Fibroblast of gingiva (primary cell): Measurements from ENCODE around the gene DEGS2.

Experiments used
- DNase-seq: peaks from one replicate; pipeline ENCODE4 v3.0.0-alpha.2; 2011; ENCODE audit warnings: low read depth

The DEGS2 gene

DNA sequence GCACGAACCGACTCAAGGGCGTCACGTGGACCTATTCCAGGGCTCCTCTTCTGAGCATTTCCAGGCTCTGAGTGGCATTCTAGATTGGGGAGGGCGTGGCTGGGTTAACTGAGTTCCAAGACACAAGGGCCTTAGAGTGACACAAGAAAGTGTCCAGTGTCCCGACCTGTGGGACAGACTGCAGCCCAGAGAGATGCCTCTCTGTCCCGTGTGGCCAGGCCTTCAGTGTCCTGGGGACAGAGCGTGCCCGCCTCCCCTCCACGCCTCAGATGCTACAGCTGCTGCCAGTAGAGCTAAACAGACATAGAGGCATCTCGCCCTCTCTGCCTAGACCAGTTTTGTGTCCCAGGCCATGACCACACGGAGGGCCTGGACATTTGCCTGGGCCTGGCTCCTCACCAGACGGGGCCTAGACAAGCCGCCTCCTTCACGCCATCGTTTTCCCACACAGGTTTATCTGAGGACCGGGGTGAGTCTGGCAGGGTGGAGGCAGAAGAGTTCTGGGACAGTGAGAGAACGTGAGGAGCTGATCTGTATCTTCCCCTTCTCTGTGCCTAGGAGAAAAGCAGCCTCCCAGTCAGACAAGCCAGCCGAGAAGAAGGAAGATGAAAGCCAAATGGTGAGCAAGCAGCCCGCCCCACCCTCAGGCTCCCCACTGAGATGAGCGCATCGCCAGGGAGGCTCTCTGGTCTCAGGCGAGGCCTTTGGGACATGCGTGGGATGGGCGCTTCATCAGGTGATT, 27.1 kb downstream of the DEGS2 start:
- DNase-seq, result peak; percentile 59

DNA sequence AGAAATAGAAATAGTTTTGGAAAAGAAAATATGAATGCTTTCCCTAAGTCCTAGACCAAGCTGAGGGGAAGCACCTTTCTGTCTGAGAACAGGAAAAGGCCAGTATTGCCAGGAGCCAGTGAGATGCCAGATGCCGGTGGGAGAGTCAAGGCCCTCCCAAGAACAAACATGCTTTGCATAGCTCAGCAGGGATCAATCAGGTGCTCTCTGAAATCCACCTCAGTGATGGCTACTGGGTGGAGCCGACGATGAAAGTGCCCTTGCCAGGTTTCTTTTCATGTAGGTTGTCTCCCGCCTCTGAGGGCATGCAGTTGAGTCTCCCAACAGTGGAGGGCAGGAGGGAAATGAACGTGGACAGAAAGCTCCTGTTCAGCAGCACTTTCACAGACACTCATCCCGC, 28.3 kb downstream of the DEGS2 start:
- DNase-seq, result no peak

DNA sequence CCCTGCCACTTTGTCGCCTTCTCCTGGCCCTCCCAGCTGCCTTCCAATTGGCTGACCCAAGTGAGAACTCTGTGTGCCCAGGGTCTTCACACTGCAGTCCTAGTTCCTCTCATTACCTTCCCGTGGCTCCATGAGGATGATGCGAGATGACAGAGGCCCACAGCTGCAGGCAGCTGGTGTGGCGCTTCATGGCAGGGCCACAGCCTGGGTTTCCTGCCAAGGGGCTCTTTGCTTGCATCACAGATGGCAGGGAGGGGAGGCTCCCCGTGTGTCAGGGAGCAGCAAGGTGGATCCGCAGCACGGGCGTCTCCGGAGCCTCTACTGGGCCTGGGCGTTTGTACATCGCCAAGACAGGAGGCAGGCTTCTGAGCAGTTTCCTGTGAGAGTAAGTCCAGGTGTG, 28.9 kb downstream of the DEGS2 start:
- DNase-seq, result no peak

DNA sequence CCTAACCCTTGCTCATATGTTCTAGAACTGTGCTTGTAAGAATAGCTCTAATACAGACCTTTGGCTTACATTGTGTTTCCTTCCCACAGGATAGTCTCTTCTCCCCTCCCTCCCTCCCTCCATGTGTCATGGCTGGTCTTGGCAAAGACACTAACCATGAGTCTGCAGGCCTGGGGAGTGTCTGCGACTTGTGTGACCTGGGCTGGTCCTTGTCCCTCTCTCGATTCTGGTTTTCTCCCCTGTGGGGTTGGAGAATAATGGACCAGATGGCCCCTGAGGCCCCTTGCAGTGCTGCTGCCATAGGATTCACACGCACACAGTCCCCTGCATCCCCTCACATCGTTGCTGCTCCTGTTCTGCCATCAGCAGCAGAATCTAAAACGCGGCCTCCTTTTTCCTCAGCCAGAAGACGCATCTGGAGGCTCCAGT, 30.3 kb downstream of the DEGS2 start:
- DNase-seq, result peak; percentile 50

DNA sequence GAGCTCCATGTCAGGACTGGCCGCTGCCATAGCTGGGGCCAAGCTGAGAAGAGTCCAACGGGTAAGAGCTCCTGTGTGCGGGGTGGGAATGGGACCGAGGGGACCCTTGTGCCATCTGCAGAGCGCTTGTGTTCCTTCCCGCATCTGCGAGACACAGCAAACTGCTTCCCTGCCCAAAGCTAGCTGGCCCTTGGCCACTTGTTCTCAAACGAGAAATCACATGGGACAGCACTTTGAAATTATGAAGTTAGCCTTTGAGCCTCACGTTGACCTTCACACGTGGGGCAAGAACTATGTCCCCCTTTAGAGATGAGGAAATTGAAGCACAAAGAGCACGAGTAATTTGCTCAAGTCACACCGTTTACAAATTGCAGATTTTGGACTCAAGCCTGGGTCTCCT, 30.8 kb downstream of the DEGS2 start:
- no peak for DNase-seq

DNA sequence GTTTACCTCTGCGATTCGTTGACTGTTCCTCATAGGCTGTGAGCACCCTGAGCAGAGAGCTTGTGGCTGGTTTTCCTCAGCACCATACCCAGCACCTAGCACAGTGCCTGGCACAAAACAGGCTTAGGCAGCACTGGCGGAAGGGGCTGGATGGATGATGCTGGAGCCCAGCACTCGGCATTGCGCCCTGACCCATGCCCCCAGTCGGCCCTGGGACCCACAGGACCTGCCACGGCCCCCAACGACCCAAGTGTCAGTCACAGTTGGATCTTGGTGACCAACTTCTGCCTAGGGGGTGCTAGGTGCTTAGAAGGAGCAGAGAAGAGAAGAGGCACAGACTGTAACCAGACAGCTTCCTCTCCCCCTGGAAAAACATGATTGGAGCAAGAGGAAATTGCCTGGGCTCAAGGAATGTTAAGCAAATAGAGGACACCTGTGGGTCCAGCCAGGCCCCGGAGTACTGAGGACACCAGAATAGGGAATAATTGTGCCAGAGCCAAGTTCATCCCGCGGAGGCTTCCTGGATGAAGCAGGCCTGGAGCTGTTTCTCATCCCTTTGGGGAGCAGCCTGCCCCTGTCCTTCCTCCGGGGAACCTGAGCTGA, 31.5 kb downstream of the DEGS2 start:
- DNase-seq, result no peak

DNA sequence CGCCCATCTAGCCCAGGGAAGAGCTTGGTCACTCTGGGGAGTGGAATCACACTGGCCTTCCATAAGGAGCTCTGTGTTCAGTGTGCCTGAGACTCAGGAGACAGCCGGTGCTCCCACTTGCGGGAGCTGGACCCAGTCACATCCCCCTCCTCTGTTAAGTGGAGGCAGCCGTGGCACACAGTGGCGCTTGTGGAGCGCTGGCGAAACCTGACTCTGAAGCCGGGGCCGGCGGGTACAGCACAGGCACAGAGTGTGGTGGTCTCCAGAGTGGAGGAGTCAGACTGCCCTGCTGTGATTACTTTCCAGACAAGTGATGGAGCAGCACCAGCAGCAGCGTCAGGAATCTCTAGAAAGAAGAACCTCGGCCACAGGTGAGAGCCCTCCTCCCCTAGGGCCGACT, 33.0 kb downstream of the DEGS2 start:
- no peak for DNase-seq

DNA sequence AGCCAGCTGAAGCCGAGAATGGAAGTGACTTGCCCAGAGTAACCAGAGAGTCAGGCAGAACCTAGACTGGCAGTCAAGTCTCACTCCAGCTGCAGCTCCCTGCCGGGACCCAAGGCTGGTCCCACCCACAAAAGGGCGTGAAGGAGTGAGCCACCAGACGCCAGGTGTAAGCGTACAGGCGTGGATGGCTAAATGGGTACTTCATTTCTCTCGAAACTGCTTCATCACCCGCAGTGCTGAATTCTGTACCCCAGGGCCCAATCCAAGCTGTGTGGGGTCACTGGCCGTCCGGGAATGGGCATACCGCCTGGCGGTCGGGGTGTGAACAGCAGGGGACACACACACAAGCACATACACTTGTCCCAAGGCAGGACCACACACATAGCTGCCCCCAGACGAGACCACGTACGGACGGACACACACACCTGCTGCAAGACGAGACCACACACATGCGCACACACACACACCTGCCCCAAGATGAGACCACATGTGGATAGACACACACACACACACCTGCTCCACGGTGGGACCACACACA, 34.8 kb downstream of the DEGS2 start:
- DNase-seq, result no peak

DNA sequence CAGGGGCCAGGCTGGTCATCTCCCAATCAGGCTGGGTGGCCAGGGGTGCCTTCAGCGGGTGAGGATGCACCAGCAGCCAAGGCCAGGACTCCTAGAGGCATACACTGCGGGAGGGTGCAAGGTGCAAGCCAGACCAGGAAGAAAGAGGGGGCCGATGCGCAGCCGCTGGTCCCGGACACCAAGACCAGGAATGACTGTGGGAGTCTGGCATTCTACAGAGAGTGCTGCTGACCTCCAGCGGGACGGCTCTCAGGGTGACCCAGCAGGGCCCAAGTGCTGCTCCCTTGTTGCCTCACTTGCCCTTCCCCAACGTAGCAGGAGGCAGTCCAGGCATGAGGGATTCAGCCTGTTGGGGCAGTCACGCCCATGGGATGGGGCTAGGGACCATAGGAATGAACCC, 35.8 kb downstream of the DEGS2 start:
- no peak for DNase-seq

DNA sequence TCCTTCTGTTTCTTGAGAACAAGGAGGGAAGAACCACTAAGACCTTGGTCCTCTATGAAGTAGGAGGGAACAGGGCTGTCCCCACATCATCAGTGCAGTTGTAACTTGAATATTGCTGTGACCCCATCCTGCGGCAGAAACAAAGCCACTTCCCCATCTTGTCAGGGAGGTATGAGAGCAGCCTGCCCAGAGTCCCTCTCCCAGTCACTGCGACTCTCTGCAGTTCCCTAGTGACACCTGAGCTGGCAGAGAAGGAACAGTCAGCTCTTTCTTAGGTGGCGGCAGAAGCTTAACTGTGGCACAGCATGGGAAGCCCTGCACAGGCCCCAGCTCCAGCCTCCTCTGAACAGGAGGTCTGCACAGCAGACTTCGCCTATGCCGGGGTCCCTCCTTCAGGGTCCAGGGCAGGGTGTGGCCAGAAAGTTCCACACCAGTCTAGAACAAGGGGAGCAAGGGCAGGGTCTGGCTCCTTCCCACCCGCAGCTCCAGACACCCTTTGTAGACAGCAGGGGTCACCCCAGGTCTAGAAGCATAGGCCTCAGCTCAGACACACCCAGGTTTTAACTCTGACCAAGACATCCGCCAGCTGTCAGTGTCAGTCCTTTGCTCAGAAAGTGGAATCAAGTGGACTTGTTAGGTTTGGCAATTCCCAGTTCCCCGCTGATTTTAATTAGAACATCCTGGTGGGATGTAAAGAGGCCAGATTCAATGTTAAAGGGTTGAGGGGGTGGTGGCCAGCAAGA, 36.8 kb downstream of the DEGS2 start:
- no peak for DNase-seq

DNA sequence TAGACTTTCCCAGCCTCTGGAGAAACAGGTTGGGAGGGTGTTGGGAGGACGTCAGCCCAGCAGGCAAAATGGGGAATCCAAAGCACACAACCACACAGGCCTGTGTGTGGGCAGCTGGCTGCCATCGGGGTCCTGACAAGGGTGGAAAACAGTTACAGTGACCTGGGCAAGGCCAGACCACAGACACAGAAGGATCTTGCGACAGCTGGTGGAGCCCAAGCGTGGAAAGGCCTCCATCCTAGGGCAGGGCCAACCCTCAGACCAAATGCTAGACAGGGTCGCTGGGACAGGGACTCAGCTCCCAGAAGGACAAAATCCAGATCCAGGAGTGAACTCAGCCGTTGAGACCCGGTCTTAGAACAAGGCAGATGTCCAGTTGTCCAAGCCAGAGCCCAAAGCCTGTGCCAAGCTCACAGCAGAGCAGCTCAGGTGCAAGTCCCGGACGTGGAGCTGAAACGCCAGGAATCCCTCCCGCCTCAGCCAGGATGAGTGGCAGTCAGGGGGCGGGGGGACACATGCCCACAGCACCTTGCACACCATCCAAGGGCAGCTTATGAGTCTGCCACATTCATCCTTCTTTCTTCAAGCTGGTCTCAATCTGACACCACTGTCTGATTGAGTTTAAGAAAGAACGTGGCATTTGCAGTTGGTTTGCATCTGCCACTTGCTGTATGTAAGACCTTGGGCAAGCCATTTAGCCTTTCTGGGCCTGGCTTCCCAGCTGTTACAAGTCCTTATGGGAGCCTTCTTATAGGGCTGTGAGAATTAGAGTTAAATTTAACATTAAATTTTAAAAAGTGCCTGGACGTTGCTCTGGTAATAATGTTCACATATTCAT, 37.6 kb downstream of the DEGS2 start:
- DNase-seq, result no peak

DNA sequence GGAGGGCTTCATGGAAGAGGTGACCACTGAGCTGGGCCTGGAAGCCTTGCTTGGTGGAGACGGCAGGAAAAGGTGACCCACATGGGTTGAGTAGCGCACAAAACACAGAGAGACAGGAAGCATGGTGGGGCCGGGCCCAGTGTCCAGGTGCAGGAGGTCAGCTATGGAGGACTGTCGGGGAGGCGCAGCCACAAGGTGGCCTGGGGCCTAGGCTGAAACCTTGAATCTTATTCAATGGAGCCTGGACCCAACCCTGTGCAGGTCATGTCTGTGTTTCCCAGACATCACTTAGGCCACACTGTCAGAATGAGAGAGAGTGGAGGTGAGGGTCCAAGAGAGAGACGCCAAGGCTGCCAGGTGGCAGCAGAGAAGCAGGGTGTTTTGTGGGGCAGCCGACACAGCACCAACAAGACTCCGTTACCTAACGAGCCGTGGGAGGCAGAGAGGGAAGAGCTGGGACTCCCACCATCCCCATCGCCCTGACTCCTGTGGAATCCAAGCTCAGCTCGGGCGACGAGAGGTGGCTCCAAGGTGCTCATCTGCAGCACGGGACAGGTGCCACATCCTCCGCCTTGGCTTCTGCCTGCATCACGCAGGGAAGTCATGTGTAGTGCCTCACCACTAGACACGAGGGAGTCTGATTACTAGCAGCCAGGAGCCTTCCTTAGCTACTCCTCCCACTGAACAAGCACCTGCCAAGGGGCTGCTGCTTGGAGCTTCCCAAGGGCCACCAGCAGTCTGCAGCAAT, 38.7 kb downstream of the DEGS2 start:
- no peak for DNase-seq

DNA sequence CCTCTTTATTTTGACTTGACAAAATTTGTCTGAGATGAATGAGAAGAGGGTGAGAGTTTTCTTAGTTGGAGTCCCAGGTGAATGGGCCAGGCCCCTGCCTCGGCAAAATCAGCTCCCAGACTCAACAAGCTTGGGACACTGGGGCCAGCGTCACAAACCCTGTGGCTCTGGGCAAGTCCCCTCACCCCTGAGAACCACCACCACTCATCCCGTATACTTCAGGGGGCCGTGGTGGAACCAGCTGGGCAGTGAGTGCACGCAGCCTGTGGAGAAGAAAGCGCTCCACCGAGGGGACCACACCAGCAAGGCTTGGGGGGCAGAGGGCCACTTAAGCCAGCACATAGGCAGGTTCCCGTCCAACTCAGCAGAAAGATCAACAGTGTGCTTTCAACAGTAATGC, 40.2 kb downstream of the DEGS2 start:
- DNase-seq, result no peak

DNA sequence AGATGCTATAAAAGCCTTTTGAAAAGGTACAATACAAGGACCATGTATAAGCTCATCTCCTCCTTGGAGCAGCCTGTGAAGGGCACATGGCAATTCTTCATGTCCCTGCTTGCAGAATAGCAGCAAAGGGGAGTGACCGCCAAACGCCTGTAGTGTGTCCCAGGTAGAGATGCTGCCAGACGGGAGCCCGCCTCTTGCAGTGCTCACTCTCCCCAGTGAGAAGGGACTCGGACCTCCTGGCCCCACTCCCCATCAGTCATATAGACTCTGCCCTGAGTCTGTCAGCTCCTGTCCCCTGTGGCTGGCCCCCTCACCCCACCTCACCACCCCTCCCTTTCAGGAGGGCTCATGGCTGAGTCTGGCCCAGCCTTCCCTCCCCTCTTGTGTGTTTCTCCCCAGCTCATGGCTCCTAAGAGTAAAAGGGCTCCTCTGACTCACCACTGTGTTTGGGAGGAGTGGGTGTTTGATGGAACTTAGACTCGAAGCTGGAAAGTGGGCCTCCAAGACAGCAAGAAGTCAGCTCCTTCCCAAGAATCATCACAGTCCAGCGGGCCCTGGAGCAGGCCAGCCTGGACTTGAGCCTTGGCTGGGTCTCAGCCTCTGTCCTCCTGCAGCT, 40.9 kb downstream of the DEGS2 start:
- DNase-seq, result no peak

DNA sequence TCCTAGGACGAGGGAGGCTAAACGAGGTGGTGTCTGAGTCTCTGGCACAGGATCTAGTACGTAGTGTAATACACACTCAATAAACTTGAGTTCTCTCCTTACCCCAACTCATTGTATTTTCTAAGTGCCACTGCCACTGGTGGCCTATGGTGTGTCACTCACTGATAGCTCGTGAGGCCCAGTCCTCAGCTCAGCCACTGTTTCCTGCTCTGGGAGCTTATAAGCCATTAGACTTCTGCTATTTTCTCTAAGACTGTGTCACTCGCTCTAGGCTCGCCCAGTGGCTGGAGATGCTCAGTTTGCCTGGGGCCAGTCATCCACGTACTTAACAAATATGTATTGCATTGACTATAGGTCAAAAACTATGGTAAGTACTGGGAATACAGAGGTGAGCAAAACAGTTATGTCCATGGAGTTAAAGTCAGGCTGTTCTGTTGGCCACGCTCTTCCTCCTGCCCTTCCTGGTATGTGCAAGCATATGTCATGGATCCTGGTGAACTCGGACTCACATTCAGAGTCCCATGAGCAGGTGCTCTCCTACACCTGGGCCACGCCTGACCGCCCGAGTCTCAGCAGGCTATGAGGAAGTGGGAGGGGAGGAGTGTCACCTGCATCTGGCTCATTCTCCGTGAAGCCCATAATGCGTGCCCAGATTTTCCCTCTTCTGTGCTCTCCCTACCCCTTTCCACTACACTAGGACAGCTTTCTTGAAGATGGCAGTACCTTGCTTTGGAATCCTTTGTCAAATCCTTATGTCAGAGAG, 41.6 kb downstream of the DEGS2 start:
- DNase-seq, result no peak

DNA sequence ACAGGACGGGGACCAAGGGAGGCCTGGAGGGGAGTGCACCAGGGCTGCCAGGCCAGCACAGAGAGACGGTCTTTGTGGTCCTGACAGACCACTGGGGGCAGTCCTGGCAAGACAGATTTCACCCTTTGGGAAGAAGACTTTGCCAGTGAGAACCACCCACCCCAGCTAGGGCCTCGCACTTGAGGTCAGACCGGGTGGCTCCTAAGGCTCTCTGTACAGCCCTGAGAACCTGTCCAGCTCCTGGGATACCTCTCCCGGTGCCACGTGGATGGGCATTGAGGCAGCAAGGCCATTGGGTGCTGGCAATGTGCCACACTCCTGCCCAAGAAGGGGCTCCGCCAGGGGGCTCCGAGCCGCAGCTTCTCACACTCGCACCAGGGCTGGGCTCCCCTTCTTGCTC, 42.4 kb downstream of the DEGS2 start:
- no peak for DNase-seq

DNA sequence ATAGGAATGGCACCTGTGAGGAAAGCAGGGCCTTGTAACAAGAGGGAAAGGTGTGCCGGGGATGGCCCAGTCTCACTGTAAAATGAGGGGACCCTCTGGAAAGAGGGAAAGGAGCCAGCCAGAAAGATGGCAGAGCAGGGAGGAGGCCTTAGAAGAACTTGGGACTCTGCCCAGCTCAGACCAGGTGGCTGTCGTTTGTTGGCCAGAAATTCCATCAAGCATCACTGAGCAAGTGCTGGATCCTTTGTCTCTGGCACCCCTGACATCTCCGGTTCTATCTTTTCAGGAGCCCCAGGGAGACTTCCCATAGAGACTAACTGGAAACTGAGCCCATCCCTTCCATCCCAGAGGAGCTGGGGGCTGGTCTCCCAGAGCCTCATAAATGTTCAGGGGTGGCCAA, 43.3 kb downstream of the DEGS2 start:
- DNase-seq, result no peak

DNA sequence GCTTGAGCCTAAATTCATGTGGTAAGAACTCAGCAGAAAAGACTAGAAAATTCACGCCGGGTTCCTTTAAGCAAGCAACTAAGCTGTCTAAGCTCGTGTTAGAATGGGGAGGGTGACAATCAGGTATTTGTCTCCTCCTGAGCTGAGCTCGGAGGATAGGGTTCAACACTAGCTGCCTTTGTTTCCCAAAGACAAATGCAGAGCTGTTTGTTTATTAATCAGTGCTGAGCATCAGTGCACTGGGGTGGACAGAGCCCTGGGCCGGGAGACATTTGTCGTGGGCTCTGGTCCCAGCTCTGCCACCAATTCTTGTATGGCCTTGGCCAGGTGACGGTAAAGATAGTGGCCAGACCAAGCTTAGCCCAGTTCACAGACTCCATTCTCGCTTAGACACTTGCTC, 43.7 kb downstream of the DEGS2 start:
- DNase-seq, result no peak

DNA sequence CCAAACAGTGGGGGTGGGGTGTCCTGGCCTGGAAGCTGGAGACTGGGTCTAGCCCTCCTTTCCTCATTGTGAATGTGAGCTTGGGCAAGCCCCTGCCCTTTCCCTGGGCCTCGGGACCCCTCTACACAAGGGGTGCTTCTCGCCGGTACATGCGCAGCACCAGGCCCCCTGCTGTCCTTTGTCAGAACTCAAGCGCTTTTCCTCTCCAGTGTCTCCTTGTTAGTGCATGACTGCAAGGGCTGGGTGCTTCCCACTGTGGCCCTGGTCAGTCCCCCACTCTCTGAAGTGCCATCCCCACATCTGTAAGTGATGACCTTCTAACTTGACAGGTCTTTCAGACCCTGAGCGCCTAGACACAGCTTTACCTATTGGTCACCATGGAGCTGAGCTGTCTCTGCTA, 44.2 kb downstream of the DEGS2 start:
- DNase-seq, result no peak

DNA sequence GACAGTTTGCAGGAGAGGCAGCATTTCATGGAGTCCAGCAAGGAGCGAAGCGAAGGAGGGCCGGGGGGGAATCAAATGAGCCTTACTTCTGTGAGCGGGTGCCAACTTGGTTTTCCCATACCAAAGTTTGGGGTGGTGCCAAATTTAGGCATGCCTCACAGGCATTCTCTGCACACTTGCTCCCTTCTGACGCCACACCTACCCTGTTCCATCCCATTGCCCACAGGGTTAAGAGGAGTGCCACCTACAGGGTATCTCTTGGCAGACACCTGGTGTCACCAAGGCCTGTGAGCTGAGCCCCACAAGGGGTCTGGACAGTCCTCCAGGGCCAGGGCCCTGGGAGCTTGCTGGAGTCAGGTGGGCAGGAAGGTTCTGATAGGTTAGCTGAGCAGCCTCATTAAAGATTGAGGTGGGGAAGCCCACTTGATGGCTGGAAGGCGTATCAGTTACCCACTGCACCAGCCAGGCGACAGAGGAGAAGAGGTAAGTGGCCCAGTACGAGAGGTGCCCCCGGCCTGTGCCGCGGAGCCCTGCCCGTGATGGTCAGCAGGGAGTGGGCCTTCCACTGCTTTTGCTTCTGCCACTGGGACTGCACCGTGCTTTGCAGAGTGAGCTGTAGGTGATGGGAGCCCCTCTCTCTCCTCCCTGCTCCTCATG, 45.2 kb downstream of the DEGS2 start:
- no peak for DNase-seq
